KBM-7 (cell line): Measurements from ENCODE around the gene TGM2.

Experiments used
- DNase-seq: peaks from one replicate; pipeline ENCODE4 v3.0.0-alpha.2; 2015
- in situ Hi-C: fragments of 300-500 bp; cut with MboI; formaldehyde crosslinking; loops from 2 replicates; pipeline ENCODE4 v1.14.3; 2020; ENCODE audit warnings: low sequenced_read_pairs, low pct_unique_long_range_greater_than_20kb, mixed read lengths

TGM2 gene

DNA sequence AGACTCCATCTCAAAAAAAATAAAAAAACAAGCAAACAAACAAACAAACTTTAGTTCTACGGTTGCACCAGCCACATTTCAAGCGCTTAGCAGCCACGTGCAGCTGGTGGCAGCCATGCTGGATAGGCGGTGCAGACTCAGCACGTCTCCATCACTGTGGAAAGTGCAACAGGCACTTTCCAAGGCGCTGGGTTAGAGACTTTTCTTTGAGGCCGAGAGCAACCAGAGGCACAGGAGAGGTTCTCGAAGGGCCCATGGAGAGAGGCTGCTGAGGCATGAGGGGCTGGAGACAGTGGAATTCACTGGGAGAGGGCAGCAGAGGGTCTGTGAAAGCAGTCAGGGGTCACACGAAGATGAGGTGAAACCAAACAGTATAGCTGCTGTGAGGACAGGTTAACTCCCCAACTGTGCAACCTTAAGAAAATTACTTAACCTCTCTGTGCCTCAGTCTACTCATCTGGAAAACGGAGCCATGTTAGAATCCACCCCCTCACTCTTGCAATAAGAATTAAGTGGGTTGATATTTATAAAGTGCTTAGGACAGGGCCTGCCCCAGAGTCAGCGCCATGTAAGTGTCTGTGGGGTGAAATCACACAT lies 27.5 kb downstream of the TGM2 start:
- in situ Hi-C loops: no loop called here
- no peak for DNase-seq

DNA sequence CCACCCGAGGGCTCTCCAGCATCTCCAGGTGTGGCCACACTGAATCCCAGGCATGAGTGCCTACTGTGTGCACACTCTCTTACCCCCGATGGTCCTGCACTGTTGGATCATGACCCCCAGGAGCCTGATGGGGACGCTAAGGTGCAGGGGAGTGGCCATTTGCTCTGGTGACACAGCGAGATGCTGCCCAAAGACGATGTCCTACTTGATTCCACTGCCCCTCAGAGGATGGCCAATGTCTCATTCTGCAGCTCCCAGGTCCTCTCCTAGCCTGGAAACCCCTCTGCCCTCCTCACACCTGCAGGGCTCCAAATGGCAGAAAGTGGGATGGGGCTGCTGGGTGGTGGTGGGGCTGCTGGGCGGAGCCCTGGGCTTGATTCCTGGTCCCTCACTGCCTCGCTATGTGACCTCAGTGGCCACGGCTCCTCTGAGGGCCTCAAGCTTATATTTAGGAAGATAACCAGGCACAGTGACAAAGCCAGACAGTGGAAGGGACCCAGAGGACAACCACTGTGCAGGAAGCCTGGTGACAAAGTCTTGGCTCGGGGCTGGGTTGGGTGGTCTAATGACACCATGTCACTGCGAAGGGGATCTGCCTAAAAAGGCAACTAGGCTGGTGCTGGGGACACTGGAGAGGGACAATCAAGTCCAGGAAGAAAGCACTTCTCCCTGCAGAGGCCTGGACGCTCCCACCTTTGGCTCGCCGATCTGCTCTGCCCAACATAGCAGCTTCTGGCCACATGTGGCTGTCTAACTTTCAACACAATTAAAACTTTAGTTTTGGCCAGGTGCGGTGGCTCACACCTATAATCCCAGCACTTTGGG lies 28.4 kb downstream of the TGM2 start:
- no peak for DNase-seq
- in situ Hi-C loops: no loop called here

GRCh38 chr20:38135651-38136420 lies 29.2 kb downstream of the TGM2 start:
- in situ Hi-C loops: no loop called here
- DNase-seq: no peak

DNA sequence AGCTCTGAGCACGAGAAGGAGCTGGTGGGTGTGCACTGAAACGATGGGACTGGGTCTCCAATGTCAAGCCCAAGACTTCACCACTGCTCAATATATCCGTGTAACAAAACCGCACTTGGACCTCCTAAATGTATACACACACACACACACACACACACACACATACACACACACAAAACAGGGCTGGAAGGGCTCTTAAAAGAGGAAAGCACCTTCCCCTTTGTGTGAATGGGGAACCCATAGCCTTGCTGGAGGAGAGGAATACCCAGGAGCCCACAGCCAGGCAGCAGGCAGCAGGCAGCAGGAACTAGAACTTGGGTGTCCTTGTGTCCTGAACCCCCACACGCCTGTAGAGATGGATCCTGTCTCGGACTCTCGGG lies 29.8 kb downstream of the TGM2 start:
- in situ Hi-C loops: no loop called here
- DNase-seq: peak; percentile 37

GRCh38 chr20:38134427-38135270 lies 30.4 kb downstream of the TGM2 start:
- peak; percentile 50 for DNase-seq
- in situ Hi-C loops: no loop called here

- in situ Hi-C loops: no loop called here
- no peak for DNase-seq
Observed at GRCh38 chr20:38133680-38134426, 31.2 kb downstream of the TGM2 start.

- in situ Hi-C loops: no loop called here
- no peak for DNase-seq
Observed at GRCh38 chr20:38132910-38133501, 32.1 kb downstream of the TGM2 start.

- no peak for DNase-seq
- in situ Hi-C loops: no loop called here
Observed at GRCh38 chr20:38132156-38132909, 32.7 kb downstream of the TGM2 start.

- peak; percentile 52 for DNase-seq
- in situ Hi-C loops: no loop called here
Observed at GRCh38 chr20:38131588-38132121, 33.4 kb downstream of the TGM2 start.

- in situ Hi-C loops: no loop called here
- DNase-seq: no peak
Observed at GRCh38 chr20:38130687-38131587, 34.1 kb downstream of the TGM2 start.

GRCh38 chr20:38129893-38130609 lies 35.0 kb downstream of the TGM2 start:
- DNase-seq: no peak
- in situ Hi-C loops: no loop called here

- in situ Hi-C loops: no loop called here
- no peak for DNase-seq
Observed at GRCh38 chr20:38129248-38129865, 35.7 kb downstream of the TGM2 start.

GRCh38 chr20:38128691-38129090 lies 36.4 kb downstream of the TGM2 start:
- in situ Hi-C loops: no loop called here

DNA sequence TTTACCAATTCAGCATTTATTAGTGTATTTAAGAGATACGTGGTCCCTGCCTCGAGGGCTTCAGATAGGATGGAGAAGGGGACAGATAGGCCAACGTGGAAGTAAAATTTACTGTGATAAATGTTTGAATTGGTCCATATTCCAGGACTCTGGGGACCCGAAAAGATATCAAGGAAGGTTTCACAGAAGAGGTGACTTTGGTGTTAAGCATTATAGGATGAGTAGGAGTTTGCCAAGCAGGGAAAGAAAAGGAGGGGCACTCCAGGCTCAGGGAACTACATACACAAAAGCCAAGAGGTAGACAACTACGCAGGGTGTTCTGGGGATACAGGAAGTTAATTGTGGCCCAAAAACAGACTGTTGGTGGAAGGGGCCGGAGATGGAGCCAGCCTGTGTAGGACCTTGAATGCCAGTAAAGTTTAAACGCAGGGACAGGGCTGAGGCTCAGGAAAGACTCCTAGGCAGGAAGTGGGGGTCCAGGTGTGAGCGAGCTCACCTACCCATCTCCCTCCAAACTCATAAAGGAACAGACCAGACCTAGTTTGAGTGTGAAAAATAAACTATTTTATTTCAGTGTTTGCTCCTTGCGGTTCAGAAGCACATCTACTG lies 37.0 kb downstream of the TGM2 start:
- DNase-seq: no peak
- in situ Hi-C loops: no loop called here

More at GRCh38 chr20:38128691-38129090, 36.4 kb downstream of the TGM2 start:
- DNase-seq: no peak
